ENCODE measurements around the gene LGSN.
"Not testable (repeated sequence)": the region's sequence is repeated elsewhere in the genome, so short reads cannot be mapped to it uniquely, and the experiment has no call there.

Gene LGSN

GRCh38 chr6:63236398-63236817 is 83.4 kb downstream of the LGSN start:
- no peak for DNase-seq (ENCODE audit: low read depth in 2 of 2)

DNA sequence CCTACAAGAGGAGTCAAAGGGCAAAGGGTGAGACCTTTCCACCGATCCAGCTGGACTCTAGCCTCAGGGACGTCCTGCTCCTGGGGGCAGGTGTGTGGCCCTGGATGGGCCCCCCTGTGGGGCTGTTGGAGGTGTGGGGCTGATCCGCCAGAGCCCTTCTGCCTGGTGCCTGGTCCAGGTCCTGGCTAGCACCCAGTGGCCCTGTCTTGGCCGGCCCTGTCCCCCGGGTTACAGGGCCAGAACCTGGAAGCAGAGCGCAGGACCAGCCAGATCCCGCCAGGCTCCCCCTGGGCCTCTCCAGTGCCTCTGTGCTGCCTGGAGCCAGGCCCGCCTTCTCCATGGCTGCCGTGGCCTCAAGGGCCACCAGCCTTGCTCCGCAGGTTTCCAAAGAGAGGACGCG is 89.3 kb downstream of the LGSN start:
- not testable (repeated sequence) for DNase-seq (ENCODE audit: low read depth in 2 of 2)

DNA sequence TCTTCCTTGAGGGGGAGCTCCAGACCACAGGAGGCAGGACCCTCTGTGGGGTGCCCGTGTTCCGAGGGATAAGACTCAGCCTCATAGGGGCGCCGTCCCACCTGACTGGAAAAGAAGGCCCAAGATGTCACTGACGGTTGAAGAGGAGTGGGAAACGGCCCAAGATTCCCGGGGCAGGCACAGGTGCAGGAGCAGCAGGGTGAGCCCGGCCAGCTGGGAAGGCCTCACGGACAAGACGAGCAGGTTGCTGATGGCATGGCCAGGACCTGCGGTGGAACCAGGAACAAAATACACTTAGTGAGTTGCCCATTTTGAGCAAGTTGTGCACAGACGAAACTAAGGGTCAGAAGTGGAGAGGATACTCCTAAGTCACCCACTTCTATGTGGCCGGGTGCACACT is 89.8 kb downstream of the LGSN start:
- DNase-seq (ENCODE audit: low read depth in 2 of 2), result not testable (repeated sequence)

GRCh38 chr6:63227928-63228894 is 91.6 kb downstream of the LGSN start:
- DNase-seq (ENCODE audit: low read depth in 2 of 2), result not testable (repeated sequence)

DNA sequence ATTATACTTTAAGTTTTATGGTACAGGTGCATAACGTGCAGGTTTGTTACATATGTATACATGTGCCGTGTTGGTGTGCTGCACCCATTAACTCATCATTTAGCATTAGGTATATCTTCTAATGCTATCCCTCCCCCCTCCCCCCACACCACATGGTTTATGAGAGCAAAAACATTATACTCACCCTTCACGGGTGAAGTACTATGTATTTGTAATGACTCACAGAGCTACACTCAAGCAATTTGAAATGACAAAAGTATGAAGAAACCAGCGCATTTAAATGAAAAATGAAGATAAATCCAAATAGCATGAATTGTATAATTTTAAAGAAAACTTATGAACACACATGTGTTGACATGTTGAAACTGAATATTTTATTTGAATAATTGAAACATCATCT is 93.8 kb downstream of the LGSN start:
- DNase-seq (ENCODE audit: low read depth in 2 of 2), result not testable (repeated sequence)
